Stimulated activated CD8-positive, alpha-beta memory T cell treated with anti-CD3 and anti-CD28 coated beads, Interleukin-7, amount 100 ng/mL, for 4 hours (primary cell): Measurements from ENCODE around the gene TNS2.

Experiments used
- DNase-seq, 2 donors: peaks; one replicate each; pipeline ENCODE4 v3.0.0-alpha.2; 2020; ENCODE audit warnings: low read depth in 2 of 2

TNS2 gene

GRCh38 chr12:53067993-53068770, 18.3 kb downstream of the TNS2 start:
- no peak for DNase-seq

GRCh38 chr12:53068811-53069585, 19.1 kb downstream of the TNS2 start:
- no peak for DNase-seq

- no peak for DNase-seq
Observed at GRCh38 chr12:53069621-53070410, 20.0 kb downstream of the TNS2 start.

DNA sequence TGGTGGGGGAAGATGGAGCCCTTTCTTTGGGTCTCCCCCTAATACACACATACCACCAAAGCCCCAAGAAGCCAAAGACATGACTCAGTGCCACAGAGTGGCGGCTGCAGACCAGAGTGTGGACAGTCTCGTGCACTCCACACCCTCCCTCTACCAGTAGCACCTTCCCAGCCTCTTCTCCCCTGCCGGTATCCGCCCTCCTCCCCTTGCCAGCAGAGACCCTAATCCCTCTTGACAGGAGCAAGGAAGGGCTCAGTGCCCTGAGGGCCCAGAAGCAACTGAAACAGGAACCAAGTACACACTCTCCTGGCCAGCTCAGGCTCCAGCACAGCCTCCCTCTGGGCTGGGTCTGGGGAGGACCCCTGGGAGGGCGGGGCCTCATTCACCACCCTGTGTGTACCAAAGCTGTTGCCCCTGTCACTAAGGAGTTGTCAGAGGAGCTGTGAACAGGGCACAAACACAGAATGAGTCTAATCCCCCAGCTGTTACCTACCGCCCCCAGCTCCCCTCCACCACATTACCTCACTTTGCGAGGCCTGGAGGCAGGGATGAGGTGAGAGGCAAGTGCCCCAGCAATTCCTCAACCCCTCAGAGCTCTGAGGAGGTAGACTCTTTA, 21.1 kb downstream of the TNS2 start:
- no peak for DNase-seq

DNA sequence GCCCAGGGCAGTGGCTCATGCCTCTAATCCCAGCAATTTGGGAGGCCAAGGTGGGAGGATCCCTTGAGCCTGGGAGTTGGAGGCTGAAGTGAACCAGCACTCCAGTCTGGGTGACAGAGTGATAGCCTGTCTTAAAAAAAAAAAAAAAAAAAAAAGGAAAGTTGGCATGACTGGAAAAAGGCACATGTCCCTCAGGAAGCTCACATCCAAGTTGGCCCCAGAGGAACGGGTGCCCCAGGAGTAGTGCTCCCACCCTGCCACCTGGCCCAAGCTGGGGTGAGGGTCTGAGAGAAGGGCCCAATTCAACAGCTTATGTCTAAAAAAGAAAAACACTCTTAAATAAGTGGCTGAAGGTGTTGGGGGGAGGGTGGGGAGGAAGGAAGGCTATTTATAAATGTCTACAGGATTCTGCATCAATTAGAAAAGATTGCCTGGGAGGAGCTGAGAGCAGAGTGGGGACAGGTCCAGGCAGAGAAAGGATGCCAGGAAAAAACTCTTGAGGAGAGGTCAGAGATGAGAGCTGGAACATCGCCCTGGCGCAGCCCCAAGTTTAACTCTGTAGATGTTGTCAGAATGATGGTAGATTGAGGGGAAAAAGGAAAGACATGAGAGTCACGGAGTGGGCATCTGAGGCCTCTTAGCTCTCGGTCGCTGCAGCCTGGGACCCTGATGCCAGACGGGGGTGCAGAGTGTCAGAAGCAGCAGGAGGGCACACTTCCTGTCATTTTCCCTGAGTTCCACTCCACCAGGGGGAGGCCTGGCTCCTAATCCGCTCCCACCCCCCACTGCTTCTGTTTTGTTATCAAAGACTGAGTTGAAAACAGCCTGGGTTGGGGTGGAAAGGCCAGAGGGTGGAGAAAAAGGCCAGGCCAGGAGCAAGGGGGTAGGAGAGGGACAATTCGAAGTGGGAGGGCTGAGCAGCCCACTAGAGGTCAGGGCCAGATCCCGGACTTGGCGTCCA, 22.0 kb downstream of the TNS2 start:
- DNase-seq = no peak

DNA sequence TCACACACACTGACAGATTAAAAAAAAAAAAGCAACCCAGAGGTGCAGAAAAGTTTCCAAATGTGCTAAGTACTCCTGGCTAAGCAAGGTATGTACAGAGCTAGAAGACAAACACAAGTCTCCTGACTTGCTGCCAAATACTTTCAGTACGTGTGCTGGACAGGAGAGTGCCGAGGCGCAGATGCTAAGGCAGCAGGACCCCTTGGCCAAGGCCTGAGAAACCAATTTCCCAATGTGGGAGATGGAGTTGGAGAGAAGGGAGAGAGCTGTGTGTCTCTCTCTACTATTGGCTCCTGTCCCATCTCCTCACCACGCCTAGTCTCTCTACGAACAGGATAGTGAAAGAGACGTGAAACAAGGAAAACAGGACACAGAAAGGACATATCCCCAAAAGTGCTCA, 24.0 kb downstream of the TNS2 start:
- no peak for DNase-seq

- DNase-seq = no peak
Observed at GRCh38 chr12:53074283-53074998, 24.6 kb downstream of the TNS2 start.

- no peak for DNase-seq
Observed at GRCh38 chr12:53074999-53075370, 25.1 kb downstream of the TNS2 start.

- no peak for DNase-seq
Observed at GRCh38 chr12:53076461-53076860, 26.6 kb downstream of the TNS2 start.

- DNase-seq = no peak
Observed at GRCh38 chr12:53077030-53077429, 27.2 kb downstream of the TNS2 start.

- DNase-seq = peak in 1 of 2 donors; percentile 33
Observed at GRCh38 chr12:53078425-53079225, 28.8 kb downstream of the TNS2 start.

- peak; percentile 92 to 93 for DNase-seq
Observed at GRCh38 chr12:53079226-53080117, 29.6 kb downstream of the TNS2 start, which contains the start of gene SPRYD3. SPRYD3 (minus strand) TSS chr12:53079390; CDS start chr12:53079333, 57 bp downstream.

- no peak for DNase-seq
Observed at GRCh38 chr12:53082637-53083175, 32.8 kb downstream of the TNS2 start.

GRCh38 chr12:53086361-53086760, 36.5 kb downstream of the TNS2 start:
- DNase-seq = no peak

GRCh38 chr12:53090105-53090504, 40.2 kb downstream of the TNS2 start:
- no peak for DNase-seq

DNA sequence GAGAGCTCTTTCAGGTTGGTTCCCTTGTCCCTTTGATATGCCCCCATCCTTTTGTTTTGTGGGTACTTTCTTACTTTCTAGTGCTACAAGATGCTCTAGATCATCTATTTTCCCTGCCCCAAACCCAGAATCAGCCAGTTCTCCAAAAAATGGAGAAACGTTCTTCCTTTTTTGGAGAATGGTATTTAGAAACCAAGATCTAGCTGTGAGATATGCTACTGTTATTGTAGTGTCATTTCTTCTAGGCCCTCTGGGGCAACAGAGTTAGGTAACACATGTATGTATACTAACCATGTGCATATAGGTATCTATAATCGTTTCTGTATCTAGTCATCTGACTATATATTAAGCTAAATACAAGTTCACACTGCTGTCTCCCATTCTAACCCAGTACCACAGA, 40.7 kb downstream of the TNS2 start:
- DNase-seq = no peak

- no peak for DNase-seq
Observed at GRCh38 chr12:53091756-53092155, 41.9 kb downstream of the TNS2 start.
